Skeletal muscle satellite cell (primary cell): ENCODE measurements around the gene EFCAB11.

ENCODE experiments used
- H3K27me3 ChIP-seq: 2 replicates; pipeline ENCODE4 v1.7.0; 2013; ENCODE audit warnings: low read length; ENCODE audit not compliant: control insufficient read depth, insufficient read depth
- H3K36me3 ChIP-seq: 2 replicates; pipeline ENCODE4 v1.7.0; 2013; ENCODE audit warnings: mild to moderate bottlenecking, control low read depth, low read length; ENCODE audit not compliant: insufficient read depth
- H3K4me1 ChIP-seq: 2 replicates; pipeline ENCODE4 v1.7.0; 2013; ENCODE audit warnings: low read length; ENCODE audit not compliant: control insufficient read depth, insufficient read depth
- H3K4me2 ChIP-seq: 2 replicates; pipeline ENCODE4 v1.7.0; 2013; ENCODE audit warnings: mild to moderate bottlenecking, low read length
- H3K4me3 ChIP-seq: 2 replicates; pipeline ENCODE4 v1.7.0; 2013; ENCODE audit warnings: low read length
- H3K9ac ChIP-seq: 2 replicates; pipeline ENCODE4 v1.7.0; 2013; ENCODE audit warnings: mild to moderate bottlenecking, low read depth, low read length, moderate library complexity
- H3K9me3 ChIP-seq: replicated peaks from 2 replicates; pipeline ENCODE4 v1.7.0; 2013; ENCODE audit warnings: mild to moderate bottlenecking, control low read depth, low read length

The EFCAB11 gene

GRCh38 chr14:89836830-89837469, 117.6 kb downstream of the EFCAB11 start:
- H3K36me3 ChIP-seq: no peaks in the 10 kb centered on the region
- H3K4me3 ChIP-seq: no peak overlapping the region

DNA sequence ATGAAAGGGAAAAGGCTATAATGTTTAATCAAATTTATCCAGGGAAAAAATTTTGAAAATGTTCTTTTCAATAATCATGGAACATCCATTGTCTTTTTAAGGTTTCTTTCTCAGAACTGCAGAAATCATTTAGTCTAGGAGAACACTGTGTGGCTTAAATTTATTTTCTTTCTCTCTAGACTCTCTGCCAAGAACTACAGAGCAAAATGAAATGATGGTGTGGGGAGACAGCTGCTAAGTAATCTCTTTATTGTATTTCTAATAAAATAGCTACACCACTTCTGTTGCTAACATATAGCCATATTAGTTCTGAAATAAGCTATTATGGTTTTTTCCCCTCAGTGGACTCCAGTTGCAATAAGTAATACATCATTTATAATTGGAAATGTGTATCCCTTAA, 120.9 kb downstream of the EFCAB11 start:
- peaks cover 12% of the 10 kb centered on the region for H3K4me1 ChIP-seq
- peak overlapping the region; percentile 8 for H3K9ac ChIP-seq
- H3K27me3 ChIP-seq: no peaks in the 10 kb centered on the region
- no peaks in the 10 kb centered on the region for H3K36me3 ChIP-seq
- H3K4me3 ChIP-seq: no peak overlapping the region
- no peaks in the 10 kb centered on the region for H3K9me3 ChIP-seq
- H3K4me2 ChIP-seq: no peak overlapping the region

More at GRCh38 chr14:89836830-89837469, 117.6 kb downstream of the EFCAB11 start:
- H3K9me3 ChIP-seq: no peaks in the 10 kb centered on the region
- H3K4me2 ChIP-seq: no peak overlapping the region
- no peak overlapping the region for H3K9ac ChIP-seq
- no peaks in the 10 kb centered on the region for H3K27me3 ChIP-seq
- peaks cover 12% of the 10 kb centered on the region for H3K4me1 ChIP-seq

DNA sequence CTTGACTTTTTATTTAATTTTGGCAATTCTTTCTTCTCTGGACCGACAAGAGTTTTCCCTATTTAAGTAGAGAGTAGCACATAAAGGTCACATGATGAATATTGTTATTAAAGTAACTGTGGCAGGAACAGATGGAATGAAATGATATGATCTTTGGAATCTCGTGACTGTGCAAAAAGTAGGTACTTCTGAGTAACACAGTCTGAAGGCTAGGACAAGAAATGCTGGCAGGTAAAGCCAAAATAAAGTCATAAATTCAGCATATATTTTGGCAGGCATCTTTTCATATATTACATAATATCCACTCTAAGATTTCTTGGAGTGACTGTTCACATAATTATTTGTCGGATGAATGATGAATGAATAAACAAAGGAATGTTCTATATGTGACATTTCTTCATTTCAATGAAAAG, 121.4 kb downstream of the EFCAB11 start:
- no peak overlapping the region for H3K9ac ChIP-seq
- H3K4me1 ChIP-seq: peaks cover 12% of the 10 kb centered on the region
- H3K9me3 ChIP-seq: no peaks in the 10 kb centered on the region
- no peak overlapping the region for H3K4me2 ChIP-seq
- H3K36me3 ChIP-seq: no peaks in the 10 kb centered on the region
- H3K4me3 ChIP-seq: no peak overlapping the region
- H3K27me3 ChIP-seq: no peaks in the 10 kb centered on the region

GRCh38 chr14:89828471-89829165, 125.9 kb downstream of the EFCAB11 start:
- Histone ChIP-seq H3K4me1 (peaks cover 12% of the 10 kb centered on the region), H3K9me3 (peaks cover 3% of the 10 kb centered on the region), H3K36me3 (no peaks in the 10 kb centered on the region), H3K27me3 (no peaks in the 10 kb centered on the region), H3K4me2 (no peak overlapping the region), H3K4me3 (no peak overlapping the region), H3K9ac (no peak overlapping the region)

- Histone ChIP-seq H3K9me3 (peaks cover 4% of the 10 kb centered on the region), H3K27me3 (no peaks in the 10 kb centered on the region), H3K4me3 (no peak overlapping the region), H3K4me2 (no peak overlapping the region), H3K4me1 (peaks cover 3% of the 10 kb centered on the region), H3K9ac (no peak overlapping the region), H3K36me3 (no peaks in the 10 kb centered on the region)
Measured at GRCh38 chr14:89827265-89827664, 127.3 kb downstream of the EFCAB11 start.

- Histone ChIP-seq H3K4me2 (no peak overlapping the region), H3K27me3 (no peaks in the 10 kb centered on the region), H3K36me3 (no peaks in the 10 kb centered on the region), H3K9me3 (peaks cover 4% of the 10 kb centered on the region), H3K4me1 (peaks cover 3% of the 10 kb centered on the region), H3K4me3 (no peak overlapping the region), H3K9ac (no peak overlapping the region)
Measured at GRCh38 chr14:89826596-89826995, 127.9 kb downstream of the EFCAB11 start.

GRCh38 chr14:89823743-89824142, 130.8 kb downstream of the EFCAB11 start:
- Histone ChIP-seq H3K9ac (no peak overlapping the region), H3K4me1 (peaks cover 6% of the 10 kb centered on the region), H3K36me3 (no peaks in the 10 kb centered on the region), H3K4me2 (no peak overlapping the region), H3K27me3 (no peaks in the 10 kb centered on the region), H3K4me3 (no peak overlapping the region), H3K9me3 (peaks cover 4% of the 10 kb centered on the region)

DNA sequence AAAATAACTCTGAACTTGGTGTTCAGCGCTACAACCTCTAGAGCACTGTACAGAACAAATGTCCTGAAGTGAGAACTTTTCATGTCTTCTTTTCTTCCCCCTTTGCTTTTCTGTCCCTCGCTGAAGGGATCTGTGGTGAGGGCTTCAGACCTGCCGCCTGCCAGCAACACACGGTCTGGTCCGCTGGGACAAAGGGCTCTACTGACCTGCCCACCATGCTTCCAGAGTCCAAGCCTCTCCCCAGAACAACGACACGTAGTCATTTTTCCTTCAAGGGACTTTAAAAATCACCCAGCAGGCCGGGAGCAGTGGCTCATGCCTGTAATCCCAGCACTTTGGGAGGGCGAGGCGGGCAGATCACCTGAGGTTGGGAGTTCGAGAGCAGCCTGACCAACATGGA, 140.4 kb downstream of the EFCAB11 start:
- Histone ChIP-seq H3K36me3 (no peaks in the 10 kb centered on the region), H3K9ac (peak overlapping the region; percentile 81)

DNA sequence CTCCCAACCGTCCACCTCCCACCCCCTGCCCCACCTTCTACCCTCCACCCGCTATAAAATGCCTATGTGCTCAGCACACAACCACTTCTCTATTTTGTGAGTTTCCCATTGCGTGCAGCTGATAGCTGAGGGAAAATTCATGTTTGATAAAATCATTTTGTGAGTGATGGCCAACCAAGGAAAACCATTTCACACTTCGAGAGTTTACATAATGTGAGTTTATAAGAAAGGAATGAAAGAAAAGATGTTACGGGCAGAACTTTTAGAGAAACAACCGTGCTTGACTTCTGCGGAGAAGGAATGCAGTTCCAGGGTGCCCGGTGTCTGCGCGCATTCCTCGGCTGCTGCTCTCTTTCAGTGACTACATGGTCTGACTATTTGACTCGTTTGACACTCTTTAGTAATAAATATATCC, 140.9 kb downstream of the EFCAB11 start:
- peaks cover 27% of the 10 kb centered on the region for H3K4me1 ChIP-seq
- H3K36me3 ChIP-seq: no peaks in the 10 kb centered on the region
- H3K9ac ChIP-seq: peak overlapping the region; percentile 81
- no peaks in the 10 kb centered on the region for H3K9me3 ChIP-seq
- H3K4me2 ChIP-seq: peak overlapping the region; percentile 83
- no peaks in the 10 kb centered on the region for H3K27me3 ChIP-seq
- H3K4me3 ChIP-seq: peak overlapping the region; percentile 53

More for the DNA sequence above, 140.4 kb downstream of the EFCAB11 start:
- peak overlapping the region; percentile 47 for H3K4me3 ChIP-seq
- peaks cover 32% of the 10 kb centered on the region for H3K4me1 ChIP-seq
- peak overlapping the region; percentile 83 for H3K4me2 ChIP-seq
- H3K9me3 ChIP-seq: no peaks in the 10 kb centered on the region
- H3K27me3 ChIP-seq: no peaks in the 10 kb centered on the region

DNA sequence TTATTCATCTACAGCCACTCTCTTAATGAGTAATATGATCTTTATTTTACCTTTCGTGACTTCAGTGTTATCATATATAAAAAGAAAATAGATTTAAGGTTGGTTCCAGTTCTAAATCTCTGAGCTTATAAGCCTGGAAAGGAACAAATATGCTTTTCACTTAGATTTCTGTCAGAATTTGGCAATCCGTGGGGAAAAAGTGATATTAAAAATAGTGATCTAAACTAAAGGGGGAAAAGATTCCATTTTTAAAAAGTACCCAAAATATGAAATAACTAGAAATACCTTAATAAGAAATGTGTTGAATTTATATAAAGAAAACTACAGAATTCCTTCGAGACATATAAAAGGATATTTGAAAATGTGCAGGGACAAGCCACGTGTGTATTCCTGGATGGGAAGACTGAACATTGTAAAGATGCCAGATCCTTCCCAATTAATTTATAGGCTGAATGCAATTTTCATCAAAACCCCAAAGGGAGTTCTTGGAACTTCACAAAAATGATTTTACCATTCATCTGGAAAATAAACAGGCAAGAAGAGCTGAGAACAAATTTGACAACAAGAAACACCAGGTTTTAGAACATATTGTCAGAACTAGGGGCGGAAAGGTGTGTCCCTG, 142.5 kb downstream of the EFCAB11 start:
- Histone ChIP-seq H3K36me3 (no peaks in the 10 kb centered on the region), H3K9me3 (no peaks in the 10 kb centered on the region), H3K4me3 (no peak overlapping the region), H3K4me2 (no peak overlapping the region), H3K4me1 (peaks cover 20% of the 10 kb centered on the region), H3K9ac (no peak overlapping the region), H3K27me3 (no peaks in the 10 kb centered on the region)

DNA sequence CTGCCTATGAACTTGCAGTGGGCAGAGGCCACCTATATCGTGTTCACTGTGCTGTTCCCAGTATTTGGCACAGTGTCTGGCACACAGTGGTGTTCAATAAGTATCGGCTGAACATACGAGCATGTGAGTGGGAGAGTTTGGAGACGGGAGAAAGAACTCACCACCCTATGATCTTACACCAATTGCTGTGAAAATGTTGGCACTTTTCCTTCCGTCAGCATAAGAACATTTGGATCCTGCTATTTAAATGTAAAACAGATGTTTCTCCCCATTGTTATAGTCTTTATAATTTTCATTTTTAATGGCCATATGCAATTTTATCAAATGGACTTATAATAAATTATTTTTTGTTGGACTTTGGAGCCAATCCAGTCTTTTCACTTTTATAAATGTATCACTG, 144.4 kb downstream of the EFCAB11 start:
- H3K4me1 ChIP-seq: peaks cover 29% of the 10 kb centered on the region
- no peaks in the 10 kb centered on the region for H3K36me3 ChIP-seq
- H3K4me3 ChIP-seq: no peak overlapping the region
- H3K9me3 ChIP-seq: no peaks in the 10 kb centered on the region
- H3K27me3 ChIP-seq: no peaks in the 10 kb centered on the region
- H3K4me2 ChIP-seq: no peak overlapping the region
- H3K9ac ChIP-seq: no peak overlapping the region
